Measurements from ENCODE around the gene PTPDC1.

Gene PTPDC1

DNA sequence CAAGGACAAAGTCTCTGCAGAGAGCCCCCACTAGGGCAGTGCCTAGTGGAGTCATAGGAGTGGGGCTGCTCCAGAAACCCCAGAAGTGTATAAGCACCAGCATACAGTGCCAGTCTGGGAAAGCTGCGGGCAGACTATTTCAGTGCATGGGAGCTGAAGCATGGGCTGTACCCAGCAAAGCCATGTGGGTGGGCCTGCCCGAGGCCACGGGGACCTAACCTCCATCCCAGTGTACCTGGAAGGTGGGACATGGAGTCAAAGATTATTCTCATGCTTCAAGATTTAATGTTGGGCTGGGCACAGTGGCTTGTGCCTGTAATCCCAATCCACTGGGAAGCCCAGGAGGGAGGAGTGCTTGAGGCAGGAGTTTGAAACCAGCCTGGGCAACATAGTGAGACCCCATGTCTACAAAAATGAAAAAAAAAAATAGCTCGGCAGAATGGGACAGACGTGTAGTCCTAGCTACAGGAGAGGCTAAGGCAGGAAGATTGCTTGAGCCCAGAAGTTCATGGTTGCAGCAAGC is 36.7 kb downstream of the PTPDC1 start:
- no peak for DNase-seq (ENCODE audit: low spot score)
- TF ChIP-seq, protein P1, sequence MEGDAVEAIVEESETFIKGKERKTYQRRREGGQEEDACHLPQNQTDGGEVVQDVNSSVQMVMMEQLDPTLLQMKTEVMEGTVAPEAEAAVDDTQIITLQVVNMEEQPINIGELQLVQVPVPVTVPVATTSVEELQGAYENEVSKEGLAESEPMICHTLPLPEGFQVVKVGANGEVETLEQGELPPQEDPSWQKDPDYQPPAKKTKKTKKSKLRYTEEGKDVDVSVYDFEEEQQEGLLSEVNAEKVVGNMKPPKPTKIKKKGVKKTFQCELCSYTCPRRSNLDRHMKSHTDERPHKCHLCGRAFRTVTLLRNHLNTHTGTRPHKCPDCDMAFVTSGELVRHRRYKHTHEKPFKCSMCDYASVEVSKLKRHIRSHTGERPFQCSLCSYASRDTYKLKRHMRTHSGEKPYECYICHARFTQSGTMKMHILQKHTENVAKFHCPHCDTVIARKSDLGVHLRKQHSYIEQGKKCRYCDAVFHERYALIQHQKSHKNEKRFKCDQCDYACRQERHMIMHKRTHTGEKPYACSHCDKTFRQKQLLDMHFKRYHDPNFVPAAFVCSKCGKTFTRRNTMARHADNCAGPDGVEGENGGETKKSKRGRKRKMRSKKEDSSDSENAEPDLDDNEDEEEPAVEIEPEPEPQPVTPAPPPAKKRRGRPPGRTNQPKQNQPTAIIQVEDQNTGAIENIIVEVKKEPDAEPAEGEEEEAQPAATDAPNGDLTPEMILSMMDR (conservative IDR thresholded peaks at IDR 0.05; ENCODE audit: low read depth) = no peak
- ChIA-PET CTCF (no interaction called here), POLR2A (ENCODE audit: low non-redundant PET) (interaction anchor here (0.7 kb wide), 1 partner anchor 46 kb away, joined by 3 read pairs; no protein-coding TSS in a partner anchor)
- H3K27ac ChIP-seq = peak overlapping the region; percentile 2; the same call in 1 of the 2 replicates

DNA sequence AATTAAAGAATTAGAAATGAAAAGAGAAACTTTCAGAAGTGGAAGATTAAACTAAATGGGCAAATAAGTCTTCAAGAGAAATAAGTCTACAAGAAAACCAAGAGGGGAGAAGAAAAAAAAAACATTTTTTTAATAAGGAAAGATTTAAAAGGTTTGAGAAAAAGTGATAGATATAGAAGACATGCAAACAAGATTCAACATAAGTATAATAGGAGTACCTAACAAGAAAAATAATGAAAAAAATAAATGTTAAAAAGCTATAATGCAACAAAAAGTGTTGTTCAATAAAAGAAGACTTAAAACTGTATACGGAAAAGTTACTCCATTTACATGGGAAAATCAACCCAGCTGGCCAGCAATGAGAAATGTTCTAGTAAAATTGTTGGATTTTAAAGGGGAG is 42.6 kb downstream of the PTPDC1 start:
- CTCF ChIA-PET = interaction anchor here (0.7 kb wide), 2 partner anchors 40 to 43 kb away, joined by 3 read pairs; no protein-coding TSS in a partner anchor
- TF ChIP-seq, protein P1 (conservative IDR thresholded peaks at IDR 0.05; ENCODE audit: low read depth) = no peak
- DNase-seq (ENCODE audit: low spot score) = no peak
- POLR2A ChIA-PET (ENCODE audit: low non-redundant PET) = no interaction called here
- no peak overlapping the region for H3K27ac ChIP-seq

DNA sequence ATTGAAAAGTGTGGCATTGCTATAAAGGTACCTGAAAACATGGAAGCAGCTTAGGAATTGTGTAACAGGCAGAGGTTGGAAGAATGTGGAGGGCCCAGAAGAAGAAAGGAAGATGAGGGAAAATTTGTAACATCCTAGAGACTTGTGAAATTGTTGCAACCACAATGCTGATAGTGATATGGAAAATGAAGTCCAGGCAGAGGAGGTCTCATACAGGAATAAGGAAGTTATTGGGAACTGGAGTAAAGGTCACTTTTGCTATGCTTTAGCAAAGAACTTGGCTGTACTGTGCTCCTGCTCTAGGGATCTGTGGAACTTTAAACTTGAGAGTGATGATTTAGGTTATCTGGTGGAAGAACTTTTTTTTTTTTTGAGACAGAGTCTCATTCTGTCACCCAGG is 43.5 kb downstream of the PTPDC1 start:
- CTCF ChIA-PET = interaction anchor here (0.7 kb wide), 1 partner anchor 44 kb away, joined by 3 read pairs; no protein-coding TSS in a partner anchor
- POLR2A ChIA-PET (ENCODE audit: low non-redundant PET) = no interaction called here
- DNase-seq (ENCODE audit: low spot score) = no peak
- no peak overlapping the region for H3K27ac ChIP-seq
- TF ChIP-seq, protein P1 (conservative IDR thresholded peaks at IDR 0.05; ENCODE audit: low read depth) = no peak

DNA sequence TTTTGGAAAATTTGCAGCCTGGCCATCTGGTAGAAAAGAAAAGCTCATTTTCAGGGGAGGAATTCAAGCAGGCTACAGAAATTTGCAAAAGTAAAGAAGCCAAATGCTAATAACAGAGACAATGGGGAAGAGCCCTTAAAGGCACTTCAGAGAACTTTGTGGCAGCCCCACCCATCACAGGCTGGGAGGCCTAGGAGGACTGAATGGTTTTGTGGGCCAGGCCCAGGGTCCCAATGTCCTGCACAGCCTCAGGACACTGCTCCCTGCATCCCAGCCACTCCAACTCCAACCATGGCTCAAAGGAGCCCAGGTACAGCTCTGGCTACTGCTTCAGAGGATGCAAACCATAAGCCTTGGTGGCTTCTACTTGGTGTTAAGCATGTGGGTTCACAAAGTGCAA is 44.3 kb downstream of the PTPDC1 start:
- ChIA-PET CTCF (interaction anchor here (0.6 kb wide), 1 partner anchor 1181 kb away, joined by 3 read pairs; no protein-coding TSS in a partner anchor), POLR2A (ENCODE audit: low non-redundant PET) (no interaction called here)
- no peak for DNase-seq (ENCODE audit: low spot score)
- H3K27ac ChIP-seq = no peak overlapping the region
- TF ChIP-seq, protein P1 (conservative IDR thresholded peaks at IDR 0.05; ENCODE audit: low read depth) = no peak

DNA sequence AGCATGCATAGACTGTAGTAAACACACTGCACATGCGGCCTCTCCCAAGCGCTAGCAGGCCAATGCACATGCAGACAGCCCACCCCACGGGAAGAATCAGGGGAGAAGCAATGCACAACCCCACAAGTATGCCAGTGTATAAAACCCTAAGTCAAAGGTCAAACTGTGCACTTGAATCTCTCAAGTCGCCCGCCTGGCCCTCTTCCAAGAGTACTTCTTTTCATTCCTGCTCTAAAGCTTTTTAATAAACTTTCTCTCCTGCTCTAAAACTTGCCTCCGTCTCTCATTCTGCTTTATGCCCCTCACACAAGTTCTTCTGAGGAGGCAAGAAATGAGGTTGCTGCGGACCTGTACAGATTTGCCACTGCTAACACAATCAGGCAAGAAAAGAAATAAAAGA is 50.4 kb downstream of the PTPDC1 start:
- ChIA-PET POLR2A (ENCODE audit: low non-redundant PET) (no interaction called here), CTCF (interaction anchor here (0.6 kb wide), 1 partner anchor 154 kb away, joined by 3 read pairs; no protein-coding TSS in a partner anchor)
- DNase-seq (ENCODE audit: low spot score) = no peak
- TF ChIP-seq, protein P1 (conservative IDR thresholded peaks at IDR 0.05; ENCODE audit: low read depth) = no peak
- H3K27ac ChIP-seq = peak overlapping the region; percentile 97

DNA sequence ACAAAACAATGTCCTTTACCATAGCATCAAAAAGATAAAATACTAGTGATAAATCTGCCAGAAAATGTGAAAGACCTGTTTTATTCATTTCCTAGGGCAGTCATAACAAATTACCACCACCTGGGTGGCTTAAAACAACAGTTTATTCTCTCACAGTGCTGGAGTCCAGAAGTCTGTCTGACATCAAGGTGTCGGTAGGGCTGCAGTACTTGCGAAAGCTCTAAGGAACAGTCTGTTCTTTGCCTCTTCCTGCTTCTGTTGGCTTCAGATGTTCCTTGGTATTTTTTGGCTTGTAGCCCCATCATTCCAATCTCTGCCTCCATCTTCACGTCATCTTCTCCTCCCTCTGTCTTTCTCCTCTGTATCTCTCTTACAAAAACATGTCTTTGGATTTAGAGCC is 51.0 kb downstream of the PTPDC1 start:
- DNase-seq (ENCODE audit: low spot score) = peak; percentile 68
- peak overlapping the region; percentile 97 for H3K27ac ChIP-seq
- ChIA-PET CTCF (interaction anchor here (0.6 to 0.8 kb wide), 2 partner anchors 9 to 154 kb away, joined by 3 to 4 read pairs; no protein-coding TSS in a partner anchor), POLR2A (ENCODE audit: low non-redundant PET) (no interaction called here)
- TF ChIP-seq, protein P1 (conservative IDR thresholded peaks at IDR 0.05; ENCODE audit: low read depth) = no peak

Data from RWPE1 (cell line).